RKO (cell line): ENCODE data around the gene ARMC12.

Experiments used
- DNase-seq: peaks from one replicate; pipeline ENCODE4 v3.0.0-alpha.2; 2016; ENCODE audit warnings: low spot score

The ARMC12 gene

DNA sequence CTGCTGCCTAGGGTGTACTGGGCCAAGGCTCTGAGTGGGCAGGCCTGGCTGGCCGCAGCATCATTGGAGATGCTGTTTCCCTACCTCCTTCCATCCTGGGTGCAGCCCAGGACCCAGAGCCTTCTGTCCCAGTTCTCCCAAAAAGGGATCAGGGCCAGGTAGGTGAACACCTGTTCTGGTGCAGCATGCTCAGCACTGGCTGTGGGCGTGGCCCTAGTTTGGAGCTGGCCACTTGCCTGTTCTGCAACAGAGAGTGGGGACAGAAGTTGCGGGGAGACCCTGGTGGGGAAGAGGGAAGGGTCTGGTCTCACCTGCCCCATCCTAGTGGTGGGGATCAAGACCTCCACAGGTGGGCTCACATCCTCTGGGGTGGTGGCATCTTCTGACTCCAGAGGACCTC lies 1.4 kb upstream of the ARMC12 start:
- no peak for DNase-seq

DNA sequence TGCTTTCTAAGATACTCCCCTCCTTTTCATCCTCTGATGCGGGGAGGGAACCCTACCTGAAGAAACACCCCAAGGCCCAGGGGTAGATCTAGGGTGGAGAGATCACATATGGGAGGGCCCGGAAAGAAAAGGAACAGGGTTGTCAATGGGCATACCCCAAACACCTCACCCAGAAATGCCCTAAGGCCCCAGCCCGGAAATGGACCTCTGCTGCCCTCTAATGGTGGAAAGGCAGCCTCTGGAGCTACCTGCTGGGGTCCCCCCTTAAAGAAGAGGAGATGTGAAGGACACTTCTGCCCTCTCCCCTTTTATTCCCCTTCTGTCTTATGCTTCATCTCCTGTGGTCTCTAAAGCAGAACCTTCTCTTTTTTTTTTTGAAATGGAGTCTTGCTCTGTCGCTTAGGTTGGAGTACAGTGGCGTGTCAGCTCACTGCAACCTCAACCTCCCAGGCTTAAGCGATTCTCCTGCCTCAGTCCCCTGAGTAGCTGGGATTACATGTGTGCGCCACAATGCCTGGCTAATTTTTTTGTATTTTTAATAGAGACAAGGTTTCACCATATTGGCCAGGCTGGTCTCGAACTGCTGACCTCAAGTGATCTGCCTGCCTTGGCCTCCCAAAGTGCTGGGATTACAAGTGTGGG lies 458 bp upstream of the ARMC12 start:
- DNase-seq = peak; percentile 54

DNA sequence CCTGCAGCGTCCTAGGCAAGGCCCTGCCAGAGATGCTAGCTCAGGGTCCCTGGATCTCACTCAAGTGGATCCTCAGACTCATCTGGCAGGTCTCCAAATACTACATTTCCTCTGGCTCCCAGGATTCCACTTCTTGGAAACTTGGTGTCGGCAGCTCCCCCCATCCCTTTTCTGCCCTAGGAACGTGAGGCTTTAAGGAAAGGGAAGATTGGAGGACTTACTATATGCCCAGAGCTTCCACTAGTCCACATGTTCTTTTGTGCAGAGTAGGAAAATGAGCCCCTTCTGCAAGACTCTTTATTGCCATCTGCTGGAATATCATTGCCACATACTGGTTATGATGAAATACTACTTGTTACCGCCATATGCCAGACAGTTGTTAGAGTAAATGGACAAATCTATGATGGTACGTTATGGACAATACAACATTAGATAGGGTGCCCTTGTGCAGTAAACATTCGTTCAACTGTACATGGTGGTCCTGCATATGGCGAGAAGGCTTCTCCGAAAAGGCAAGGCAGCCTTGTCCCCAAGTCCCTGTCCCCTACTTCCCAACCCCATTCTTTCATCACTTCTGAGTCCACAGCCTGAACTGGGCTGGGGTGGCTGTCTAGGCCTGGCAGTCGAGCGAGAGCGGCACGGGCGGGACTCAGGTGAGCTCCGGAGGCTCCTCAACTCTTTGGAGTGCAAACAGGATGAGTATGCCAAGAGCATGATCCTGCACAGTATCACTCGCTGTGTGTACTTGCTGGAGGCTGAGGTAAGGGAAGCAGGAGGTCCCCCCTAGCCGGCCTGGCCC lies 780 bp downstream of the ARMC12 start:
- peak; percentile 91 for DNase-seq

DNA sequence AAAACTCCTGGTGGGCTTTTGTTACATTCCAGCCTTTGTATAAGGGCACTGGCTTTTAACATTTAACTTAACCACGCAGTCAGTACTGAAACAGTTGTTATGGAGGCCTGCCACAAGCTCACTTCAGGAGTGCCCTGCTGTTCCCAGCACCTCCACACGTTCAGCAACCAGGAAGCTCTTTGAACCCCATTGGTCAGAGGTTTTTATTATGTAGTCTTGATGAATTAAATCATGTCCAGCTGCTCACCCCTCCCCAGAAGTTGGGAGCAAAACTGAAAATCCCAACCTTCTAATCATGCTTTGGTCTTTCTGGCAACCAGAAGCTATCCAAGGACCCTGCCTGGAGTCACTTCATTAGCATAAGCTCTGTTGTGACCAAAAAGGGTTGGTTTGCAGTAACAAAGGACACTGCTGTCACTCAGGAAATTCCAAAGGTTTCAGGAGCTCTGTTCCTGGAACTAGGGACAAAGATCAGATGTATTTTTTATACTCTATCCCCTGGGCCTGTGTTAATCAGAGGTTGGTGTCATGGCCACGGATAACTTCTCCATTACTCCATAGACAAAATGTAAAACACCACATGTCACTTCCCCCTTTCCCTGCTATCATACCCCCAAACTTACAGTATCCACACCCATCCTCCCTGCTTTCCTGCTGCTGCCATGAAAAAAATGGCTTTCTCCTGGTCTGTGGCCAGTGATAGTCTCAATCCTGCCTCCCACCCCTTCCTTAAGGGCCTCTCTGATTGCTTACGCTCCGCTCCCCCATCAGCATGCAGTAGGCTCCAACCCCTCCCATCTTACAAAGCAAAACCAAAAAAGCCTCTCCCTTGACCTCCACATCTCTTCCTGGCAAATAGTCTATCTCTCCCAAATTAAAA lies 3.1 kb downstream of the ARMC12 start:
- no peak for DNase-seq

DNA sequence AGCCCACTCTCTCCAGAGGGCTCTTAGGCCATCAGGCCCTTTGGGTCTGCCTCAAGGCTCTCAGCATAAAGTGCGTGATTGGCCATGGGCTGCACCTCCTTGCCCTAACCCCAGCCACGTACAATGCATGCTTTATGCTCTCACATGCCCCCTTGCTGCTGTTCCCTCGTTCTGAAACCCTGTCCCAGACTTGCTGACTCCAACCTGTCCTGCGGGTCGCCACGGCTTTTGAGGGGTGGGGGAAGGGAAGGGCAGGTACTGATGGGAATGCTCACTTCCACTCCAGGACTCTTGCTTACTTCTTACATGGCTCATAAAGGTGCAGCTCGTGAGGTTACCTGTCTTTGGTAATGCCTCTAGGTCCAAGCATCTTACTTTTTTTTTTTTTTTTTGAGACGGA lies 6.0 kb downstream of the ARMC12 start:
- DNase-seq = no peak

DNA sequence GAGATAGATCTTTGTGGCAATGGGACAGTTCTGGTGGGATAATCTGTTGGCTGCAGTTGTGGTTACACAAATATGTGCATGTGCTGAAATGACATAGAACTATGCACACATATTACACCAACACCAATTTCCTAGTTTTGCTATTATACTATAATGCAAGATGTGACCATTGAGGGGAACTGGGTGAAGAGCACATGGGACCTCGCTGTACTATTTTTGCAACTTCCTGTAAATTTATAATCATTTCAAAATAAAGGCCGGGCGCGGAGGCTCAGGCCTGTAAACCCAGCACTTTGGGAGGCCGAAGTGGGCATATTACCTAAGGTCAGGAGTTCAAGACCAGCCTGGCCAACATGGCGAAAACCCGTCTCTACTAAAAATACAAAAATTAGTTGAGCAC lies 8.7 kb downstream of the ARMC12 start:
- no peak for DNase-seq

DNA sequence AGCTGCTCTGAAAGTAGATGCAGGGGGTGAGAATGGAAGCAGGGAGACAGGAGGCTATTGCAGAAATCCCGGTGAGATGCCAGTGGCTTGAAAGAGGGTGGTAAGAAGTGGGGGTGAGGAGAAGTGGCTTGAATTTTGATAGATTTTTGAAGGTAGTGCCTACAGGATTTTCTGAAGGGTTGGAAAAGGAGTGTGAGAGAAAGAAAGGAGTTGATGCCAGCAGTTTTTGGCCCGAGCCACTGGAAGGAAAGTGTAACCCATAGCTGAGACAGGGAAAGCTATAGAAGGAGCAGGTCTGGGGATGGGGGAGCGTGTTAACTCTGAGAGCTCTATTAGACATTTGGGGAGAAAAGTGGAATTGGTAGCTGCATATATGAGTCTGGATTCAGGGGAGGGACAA lies 9.7 kb downstream of the ARMC12 start:
- no peak for DNase-seq

DNA sequence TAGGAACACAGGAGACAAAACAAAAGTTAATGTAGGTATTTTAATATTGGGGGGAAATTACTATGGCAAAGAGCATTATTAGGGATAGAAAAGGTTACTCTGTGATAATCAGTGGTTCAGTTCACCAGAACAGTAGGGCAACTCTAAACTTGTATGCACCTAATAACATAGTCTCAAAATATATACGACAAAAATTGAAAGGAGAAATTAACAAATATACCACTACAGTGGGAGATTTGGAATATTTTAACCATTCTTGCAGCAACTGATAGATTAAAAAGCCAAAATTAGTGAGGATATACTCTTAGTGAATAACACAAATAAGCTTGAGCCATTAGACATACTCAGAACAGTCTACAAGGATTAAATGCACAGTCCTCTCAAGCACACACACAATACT lies 11.0 kb downstream of the ARMC12 start:
- DNase-seq = no peak

DNA sequence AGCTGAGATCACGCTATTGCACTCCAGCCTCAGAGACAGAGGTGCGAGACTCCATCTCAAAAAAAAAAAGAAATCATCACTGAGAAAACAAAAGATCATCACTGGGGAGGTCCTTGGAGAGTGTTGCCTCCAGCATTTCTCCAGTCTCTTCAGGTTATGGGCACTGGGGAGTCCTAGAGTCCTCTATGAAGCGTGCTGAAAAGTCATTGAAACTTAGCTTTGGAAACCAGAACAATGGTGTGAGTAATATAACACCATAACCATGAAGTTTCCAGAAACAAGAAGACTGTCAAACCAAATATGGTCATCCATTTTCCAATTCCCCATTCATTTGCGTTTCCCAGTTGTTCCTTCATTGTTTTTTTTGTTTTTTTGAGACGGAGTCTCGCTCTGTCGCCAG lies 13.7 kb downstream of the ARMC12 start:
- no peak for DNase-seq

DNA sequence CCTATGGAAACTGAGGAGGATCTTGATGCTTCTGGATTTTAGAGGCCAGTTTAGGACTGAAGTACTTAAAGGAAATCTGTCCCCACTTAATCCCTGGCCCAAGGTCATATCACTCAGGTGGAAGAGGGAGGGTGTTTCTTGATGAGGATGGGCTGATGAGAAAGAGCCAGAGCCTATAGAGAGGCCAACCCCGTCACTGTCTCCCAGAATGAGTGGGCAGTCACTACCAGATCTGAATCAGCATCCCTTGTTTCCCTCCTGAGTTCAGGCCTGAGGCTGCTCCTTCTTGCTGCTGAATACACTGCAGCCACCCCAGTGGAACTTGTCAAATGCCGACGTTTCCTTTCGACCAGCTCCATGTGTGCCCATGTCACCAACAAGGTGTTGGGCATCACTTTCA lies 14.8 kb downstream of the ARMC12 start:
- no peak for DNase-seq

DNA sequence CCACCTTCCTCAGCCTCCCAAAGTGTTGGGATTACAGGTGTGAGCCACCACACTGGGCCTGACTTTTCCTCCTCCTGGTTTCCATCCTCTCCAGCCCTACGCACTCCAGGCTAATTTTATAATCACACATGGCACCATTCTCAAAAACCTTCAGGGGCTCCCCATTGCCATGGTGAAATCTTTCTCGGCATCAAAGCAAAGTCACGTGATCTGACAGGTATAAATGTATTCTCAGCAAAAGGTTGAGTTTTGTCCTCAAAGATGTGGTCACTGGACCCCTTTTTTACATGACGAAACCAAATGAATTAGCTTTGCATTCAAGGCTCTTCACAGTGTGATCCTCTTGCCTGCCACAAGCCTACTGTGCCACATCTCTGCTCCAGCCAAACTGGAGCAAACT lies 15.5 kb downstream of the ARMC12 start:
- DNase-seq = no peak

DNA sequence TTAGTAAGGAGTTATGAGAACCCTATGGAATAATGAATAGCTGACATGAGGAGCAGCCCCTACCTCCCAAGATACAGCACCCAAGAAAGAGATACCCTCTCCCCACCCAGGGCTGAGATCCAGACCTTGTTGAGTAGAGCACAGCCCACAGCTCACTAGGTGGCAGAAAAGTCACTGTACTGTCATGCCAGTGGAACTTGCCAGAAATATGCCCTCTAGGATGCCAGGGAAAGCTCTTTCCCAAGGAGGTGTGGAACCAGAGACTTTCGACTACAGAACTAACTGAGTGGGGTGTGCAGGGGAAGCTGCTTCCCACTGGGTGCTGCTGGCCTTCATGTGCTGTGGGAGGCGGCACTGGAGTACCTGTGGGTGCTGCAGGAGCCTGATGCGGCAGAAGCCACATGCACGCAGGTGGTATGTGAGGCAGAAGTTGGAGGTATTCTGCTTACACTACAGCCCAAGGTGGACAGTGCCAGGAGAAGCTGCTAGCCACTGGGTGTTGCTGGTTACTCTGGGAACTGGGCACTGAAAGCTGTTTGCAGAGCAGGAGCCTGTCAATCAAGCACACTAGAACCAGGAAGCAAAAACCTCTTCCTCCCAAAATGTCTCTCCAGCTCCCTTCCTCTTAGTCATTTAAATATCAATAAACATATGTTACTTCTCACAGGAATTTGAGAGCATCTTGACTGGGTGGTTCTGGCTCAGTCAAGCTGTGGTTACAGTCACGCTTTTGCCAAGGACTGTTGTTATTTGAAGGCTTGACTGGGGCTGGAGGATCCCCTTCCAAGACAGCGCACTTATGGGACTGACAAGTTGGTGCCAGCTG lies 17.8 kb downstream of the ARMC12 start:
- no peak for DNase-seq

DNA sequence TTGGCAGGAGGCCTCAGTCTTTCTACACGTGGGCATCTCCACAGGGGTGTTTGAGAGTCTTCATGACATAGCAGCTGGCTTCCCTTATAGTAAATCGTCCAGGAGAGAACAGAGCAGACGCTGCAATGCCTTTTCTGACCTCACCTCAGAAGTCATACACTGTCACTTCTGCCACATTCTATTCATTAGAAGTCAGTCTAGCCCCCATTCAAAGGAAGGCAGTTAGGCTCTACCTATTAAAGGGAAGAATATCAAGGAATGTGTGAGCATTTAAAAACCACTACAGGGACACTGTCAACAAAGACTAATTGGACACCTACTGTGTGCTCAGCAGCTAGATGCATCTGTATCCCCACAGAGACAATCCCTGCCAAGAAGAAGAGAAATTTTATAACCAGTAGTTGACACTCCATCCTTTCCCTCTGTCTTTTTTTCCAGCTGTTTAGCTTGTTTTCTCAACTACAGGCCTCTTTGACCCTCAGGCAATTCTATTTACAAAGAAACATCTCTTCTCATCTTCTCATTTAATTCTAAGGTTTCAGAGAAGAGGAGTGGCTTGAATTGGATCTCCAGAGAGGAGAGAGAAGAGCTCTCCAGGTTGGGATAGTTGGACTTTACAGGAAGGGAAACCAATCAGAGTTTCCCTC lies 18.6 kb downstream of the ARMC12 start:
- DNase-seq = no peak

DNA sequence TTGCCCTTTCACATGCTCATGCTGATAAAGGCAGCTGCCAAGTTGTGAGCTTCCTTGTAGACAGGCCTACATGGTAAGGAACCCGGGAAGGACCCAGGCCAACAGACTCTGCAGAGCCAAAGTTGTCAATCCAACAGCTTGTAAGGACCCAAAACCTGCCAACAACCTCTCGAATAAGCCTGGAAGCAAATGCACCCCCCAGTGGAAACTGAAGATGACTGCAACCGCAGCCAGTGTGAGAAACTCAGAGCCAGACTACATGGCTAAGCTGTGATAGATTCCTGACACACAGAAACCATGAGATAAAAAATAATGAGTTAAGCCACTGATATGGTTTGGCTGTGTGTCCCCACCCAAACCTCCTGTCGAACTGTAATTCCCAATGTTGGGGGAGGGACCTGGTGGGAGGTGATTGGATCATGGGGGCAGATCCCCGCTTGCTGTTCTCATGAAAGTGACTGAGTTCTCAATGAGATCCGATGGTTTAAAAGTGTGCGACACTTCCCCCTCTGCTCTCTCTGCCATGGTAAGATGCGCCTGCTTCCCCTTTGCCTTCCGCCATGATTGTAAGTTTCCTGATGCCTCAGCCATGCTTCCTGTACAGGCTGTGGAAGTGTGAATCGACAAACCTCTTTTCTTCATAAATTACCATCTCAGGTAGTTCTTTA lies 20.8 kb downstream of the ARMC12 start:
- DNase-seq = peak; percentile 60

DNA sequence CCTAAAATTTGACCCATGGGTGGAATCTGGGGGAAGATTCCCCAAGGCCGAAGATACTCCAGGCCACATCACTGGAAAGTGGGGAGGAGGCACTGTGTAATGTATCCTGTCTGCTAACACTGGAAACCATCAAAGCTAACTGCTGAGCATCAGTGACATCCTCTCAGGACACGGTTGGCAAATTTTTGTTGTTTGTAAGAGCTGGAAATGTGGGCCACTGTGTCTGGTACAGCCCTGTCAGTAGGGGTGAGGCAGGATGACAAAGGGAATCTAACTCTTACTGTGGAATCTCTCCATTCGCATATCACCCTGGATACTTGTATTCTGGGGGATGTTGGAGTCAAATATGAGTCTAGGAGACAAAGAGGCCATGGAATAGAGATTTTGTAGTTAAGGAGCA lies 22.6 kb downstream of the ARMC12 start:
- DNase-seq = no peak

DNA sequence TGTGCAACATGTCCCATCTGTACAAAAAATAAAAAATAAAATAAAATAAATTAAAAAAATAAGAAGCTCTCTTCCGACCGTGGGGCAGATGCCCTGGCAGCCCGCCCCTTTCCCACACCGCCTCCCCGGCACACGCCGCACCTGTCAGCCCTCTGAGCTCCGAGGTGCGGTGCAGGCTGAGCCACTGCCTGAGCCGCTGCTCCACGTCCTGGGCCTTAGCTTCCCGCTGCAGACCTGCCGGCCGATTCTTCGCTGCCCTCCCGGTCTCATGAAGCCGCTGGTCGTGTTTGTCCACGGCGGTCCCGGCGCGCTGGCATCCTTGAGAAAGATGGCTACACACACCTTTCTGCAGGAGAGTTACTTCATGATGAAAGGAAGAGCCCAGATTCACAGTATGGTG lies 28.9 kb downstream of the ARMC12 start:
- DNase-seq = no peak

DNA sequence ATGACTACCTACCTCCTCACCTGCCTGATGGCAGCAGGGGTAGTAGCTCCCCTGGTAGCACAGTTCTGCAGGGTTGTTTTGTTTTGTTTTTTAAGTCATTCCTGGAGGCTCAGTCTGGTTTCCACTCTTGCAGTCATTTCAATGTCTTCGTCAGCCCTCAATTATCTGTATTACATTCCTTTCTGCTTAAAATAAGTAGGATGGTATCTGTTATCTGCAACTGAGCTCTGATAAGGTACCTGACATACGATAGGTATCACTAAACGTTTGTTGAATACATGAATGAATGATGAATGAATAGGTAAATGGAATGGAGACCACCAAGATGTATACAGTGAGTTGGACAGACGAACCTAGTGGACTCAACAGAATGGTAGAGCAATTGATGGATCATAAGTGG lies 32.4 kb downstream of the ARMC12 start:
- no peak for DNase-seq

DNA sequence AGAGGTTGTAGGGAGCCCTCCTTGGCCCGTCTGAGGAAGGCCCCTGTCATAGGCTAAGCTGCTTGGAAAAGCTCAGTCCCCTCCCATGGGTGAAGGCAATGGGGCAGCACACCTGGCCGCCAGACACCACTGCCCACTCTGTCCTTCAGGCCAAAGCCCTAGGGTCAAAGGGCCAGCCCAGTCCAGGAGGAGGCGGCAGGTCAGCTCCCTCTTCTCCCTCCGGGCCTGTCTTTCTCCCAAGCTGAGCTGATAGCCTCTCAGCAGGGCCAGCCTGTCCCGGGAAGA lies 34.5 kb downstream of the ARMC12 start:
- DNase-seq = no peak

DNA sequence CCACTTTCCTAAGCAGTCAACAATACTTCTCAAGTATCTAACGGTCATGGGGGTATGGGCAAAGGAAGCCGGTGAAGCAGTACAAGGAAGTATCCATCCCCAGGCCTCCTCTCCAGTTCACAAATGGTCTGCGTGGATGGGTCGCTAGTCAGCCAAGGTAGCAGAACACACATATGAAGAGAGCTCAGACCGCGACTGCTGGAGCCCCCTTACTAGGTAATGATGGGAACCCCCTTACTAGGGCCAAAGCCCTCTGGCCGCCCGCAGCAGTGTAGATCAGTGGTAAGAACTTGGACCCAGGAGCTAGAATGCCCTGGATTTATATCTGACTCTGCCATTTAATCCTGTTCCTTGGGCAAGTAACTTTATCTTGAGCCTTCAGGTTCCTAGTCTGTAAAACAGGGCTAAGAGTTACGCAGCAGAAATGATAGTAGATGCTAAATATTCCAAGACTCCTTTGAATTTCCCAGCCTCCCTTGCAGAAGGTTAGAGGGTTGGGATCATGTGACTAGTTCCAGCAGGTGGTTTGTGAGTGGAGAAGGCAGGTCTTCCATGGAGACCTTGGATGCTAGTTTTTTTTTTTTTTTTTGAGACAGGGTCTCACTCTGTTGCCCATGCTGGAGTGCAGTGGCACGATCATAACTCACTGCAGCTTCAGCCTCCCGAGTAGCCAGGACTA lies 37.4 kb downstream of the ARMC12 start:
- no peak for DNase-seq

DNA sequence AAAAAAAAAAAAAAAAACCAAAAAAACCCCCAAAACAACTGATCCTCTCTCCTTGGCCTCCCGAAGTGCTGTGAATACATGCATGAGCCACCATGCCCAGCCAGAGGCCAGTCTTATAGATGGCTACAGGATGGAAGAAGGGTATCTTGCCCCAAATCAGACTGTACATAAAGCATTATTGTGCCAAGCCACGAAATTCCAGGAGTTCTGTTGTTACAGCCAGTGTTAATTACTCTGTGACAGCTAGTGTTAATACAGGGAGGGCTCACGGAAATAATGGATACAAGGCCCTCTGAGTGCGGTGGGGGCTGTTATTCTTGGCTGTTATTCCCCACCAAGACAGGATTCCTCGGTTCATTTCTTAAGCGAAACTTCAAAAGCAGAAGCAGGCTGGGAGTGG lies 38.2 kb downstream of the ARMC12 start:
- DNase-seq = no peak
